Measurements from ENCODE around the gene MTSS2. TPM values are rescaled to one million over a fixed set of nuclear protein-coding genes. Genes with fewer than 3 reads are reported as not detected.

Gene MTSS2
- polyA plus RNA-seq, 1 donor from 2014 or later: 0.06 TPM

DNA sequence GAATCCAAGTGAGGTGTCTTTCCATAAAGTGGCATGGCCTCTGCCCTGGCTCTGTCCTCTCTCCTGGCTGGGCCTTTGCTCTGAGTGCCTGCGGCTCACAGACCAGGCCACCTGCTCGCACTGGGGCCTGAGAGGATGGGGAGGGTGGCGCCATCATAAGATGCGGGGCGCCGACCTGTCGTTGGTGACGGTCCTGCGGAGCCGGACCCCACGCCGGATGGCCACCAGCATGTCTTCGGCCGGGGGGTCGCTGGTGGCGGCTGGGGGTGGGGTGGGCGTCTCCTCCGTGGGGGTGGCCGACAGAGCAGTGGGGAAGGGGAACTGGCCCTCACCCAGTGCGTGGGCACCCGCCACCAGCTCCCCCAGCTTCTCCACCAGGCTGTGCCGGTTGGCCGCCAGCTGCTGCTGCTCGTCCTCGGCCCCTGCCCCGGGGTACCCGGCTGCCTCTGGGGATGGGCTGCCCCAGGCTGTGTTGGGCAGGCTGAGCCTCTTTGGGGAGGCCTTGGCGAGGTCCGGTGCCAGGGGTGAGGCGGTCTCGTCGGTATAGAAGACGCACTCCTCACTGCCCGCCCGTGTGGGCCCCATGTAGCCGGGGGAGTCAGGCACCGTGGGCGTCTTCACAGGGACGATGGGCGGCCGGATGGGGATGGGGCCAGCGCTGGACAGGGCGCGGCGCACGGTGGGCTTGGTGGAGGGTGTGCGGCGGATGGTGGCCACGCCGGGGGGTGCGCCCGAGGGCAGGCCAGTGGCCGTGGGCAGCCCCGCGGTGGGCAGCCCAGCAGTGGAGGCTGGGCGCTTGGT is 22.1 kb downstream of the MTSS2 start:
- H3K27me3 Mint-ChIP-seq: no peaks in the 10 kb centered on the region
- H3K4me1 Mint-ChIP-seq: no peaks in the 10 kb centered on the region
- no peak overlapping the region for H3K27ac Mint-ChIP-seq

DNA sequence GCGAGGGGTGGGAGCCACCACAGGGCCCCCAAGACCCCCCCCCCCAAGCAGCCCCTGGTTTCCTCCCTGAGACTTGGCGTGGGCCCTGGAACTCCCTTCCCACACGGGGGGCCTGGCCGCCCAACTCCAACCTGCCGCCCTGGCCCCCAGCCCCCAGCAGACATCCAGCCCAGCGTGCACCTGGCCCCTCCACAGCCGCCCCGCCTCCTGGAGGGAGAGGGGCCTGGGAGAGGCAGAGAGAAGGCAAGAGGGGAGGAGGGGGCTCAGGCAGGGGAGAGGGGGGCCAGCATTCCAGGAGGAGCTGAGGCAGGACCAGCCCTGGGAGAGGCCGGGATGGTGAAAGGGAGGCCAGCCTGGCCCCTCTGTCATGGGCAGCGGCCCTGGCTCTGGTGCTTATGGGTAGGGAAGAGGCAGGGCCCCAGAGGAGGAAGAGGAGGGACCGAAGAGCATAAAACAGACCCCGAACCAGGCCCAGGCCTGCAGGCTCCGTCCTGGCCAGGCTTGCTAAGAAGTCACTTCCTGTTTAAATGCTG is 22.8 kb downstream of the MTSS2 start:
- H3K9me3 Mint-ChIP-seq: no peaks in the 10 kb centered on the region
- H3K4me1 Mint-ChIP-seq: no peaks in the 10 kb centered on the region
- H3K36me3 Mint-ChIP-seq: peaks cover 7% of the 10 kb centered on the region
- no peak overlapping the region for H3K27ac Mint-ChIP-seq
- no peak overlapping the region for H3K4me3 Mint-ChIP-seq
- no peaks in the 10 kb centered on the region for H3K27me3 Mint-ChIP-seq

More for the DNA sequence above, 22.1 kb downstream of the MTSS2 start:
- H3K4me3 Mint-ChIP-seq: no peak overlapping the region
- peaks cover 7% of the 10 kb centered on the region for H3K36me3 Mint-ChIP-seq
- peaks cover 0 to 2% (median 0%) of the 10 kb centered on the region in 3 donors for H3K9me3 Mint-ChIP-seq

DNA sequence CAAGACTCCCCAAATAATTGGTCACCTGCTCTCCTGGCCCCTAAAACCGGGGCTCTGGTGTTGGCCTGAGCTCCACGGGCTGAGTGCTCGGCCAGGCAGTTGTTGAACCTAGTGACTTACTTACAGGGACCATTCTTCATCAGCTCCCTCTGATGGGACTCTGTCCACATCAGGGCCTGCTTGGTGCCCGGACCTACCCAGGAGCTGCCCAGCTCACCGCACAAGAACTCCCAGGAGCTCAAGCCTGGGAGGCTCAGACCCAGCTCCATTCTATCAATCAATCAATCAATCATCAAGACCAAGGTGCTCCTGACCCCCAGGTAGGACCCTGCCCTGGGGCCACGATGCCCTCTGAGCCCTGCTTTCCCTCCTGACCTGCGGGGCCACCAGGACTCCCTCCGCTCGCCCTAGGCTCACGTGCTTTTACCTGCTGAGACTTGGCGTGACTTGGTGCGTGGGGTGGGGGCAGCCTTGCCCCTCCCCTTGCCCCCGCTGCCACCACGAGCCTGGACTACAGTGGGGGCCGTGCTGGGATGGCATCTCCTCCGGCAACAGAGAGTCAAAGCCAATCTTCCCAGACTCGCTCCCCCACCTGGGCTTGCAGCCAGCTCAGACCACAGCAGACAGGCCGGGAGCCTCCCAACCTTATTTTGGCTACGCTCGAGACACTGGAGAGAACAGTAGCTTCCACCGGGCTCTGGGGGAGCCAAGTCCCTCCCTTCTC is 23.8 kb downstream of the MTSS2 start:
- Mint-ChIP-seq H3K4me3 (no peak overlapping the region), H3K9me3 (no peaks in the 10 kb centered on the region), H3K36me3 (peaks cover 7% of the 10 kb centered on the region), H3K27ac (no peak overlapping the region), H3K4me1 (no peaks in the 10 kb centered on the region), H3K27me3 (no peaks in the 10 kb centered on the region)

DNA sequence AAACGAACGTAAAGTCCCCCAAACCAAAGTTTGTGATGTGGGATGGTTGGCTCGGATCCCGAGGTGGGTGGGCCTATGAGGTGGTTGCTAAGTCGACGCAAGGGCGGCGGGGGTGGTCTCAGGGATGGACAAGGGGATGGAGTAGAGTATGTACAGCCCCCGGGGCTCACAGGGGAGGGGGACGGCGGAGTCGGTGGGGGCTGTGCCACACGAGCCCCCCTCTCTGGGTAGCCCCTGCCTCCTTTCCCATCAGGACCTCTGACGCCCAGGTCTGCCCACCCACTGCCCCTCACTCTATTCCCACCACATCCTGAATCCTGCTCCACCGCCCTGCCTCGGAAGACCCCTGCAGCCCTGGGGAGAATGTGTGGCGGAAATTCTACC is 24.3 kb downstream of the MTSS2 start:
- H3K27ac Mint-ChIP-seq: no peak overlapping the region
- H3K9me3 Mint-ChIP-seq: no peaks in the 10 kb centered on the region
- peaks cover 7% of the 10 kb centered on the region for H3K36me3 Mint-ChIP-seq
- no peaks in the 10 kb centered on the region for H3K4me1 Mint-ChIP-seq
- no peak overlapping the region for H3K4me3 Mint-ChIP-seq
- no peaks in the 10 kb centered on the region for H3K27me3 Mint-ChIP-seq

DNA sequence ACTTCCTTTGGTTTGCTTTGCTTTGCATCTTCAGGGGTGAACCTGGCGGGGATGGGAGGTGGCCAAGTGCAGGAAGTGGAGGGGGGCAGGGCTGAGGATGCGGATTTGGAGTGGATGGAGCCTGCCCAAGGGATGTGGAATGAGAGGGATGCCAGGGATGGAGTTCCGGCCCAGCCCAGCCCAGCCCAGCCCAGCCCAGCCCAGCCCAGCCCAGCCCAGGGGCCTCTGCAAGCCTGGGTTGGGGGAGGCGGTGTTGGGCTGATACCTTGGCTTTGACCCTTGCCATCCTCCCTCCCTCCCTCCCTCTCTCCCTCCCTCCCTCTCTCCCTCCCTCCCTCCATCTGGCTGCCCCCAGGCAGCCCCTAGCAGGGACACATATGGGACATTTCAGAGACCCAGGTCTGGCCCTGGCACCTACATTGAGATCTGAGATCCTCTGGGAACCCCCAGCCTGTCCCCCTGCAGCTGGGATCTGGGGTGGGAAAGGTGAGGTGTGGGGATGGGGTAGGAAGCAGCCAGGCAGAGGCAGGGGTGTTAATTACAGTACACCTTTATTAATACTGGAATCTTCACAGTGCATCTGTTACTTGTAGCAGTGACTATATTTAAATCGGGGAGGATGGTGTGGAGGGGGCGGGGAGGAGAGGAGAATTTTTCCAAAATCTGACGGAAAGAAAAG is 25.0 kb downstream of the MTSS2 start:
- no peaks in the 10 kb centered on the region for H3K27me3 Mint-ChIP-seq
- peaks cover 5% of the 10 kb centered on the region for H3K36me3 Mint-ChIP-seq
- H3K9me3 Mint-ChIP-seq: no peaks in the 10 kb centered on the region
- no peaks in the 10 kb centered on the region for H3K4me1 Mint-ChIP-seq
- H3K27ac Mint-ChIP-seq: no peak overlapping the region
- H3K4me3 Mint-ChIP-seq: no peak overlapping the region

DNA sequence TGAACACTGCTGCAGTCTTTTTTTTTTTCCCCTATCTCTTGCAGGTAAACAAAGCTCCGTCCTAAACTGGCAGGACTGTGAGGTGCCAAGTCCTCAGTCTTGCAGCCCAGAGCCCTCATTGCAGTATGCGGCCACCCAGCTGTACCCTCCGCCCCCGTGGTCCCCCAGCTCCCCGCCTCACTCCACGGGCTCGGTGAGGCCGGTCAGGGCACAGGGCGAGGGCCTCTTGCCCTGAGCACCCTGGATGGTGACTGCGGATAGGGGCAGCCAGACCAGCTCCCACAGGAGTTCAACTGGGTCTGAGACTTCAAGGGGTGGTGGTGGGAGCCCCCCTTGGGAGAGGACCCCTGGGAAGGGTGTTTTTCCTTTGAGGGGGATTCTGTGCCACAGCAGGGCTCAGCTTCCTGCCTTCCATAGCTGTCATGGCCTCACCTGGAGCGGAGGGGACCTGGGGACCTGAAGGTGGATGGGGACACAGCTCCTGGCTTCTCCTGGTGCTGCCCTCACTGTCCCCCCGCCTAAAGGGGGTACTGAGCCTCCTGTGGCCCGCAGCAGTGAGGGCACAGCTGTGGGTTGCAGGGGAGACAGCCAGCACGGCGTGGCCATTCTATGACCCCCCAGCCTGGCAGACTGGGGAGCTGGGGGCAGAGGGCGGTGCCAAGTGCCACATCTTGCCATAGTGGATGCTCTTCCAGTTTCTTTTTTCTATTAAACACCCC is 25.7 kb downstream of the MTSS2 start:
- Mint-ChIP-seq H3K4me1 (no peaks in the 10 kb centered on the region), H3K27ac (no peak overlapping the region)

DNA sequence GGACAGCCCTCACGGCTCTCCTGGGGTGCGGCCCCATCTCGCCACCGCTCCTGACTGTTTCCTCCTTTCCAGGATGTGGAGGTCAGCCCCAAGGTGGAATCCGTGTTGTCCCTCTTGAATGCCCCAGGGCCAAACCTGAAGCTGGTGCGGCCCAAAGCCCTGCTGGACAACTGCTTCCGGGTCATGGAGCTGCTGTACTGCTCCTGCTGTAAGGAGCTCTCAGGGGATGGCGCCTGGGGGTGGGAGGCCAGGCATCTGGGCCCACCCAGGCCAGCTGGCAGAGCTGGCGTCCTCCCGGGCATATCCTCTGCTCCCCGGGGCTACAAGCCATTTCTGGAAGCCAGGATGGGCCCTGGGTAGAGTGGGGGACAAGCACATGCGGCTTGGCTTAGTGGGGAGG is 26.3 kb downstream of the MTSS2 start:
- Mint-ChIP-seq H3K4me3 (no peak overlapping the region), H3K36me3 (peaks cover 2% of the 10 kb centered on the region), H3K27me3 (no peaks in the 10 kb centered on the region), H3K4me1 (no peaks in the 10 kb centered on the region), H3K9me3 (no peaks in the 10 kb centered on the region), H3K27ac (no peak overlapping the region)

More for the DNA sequence above, 25.7 kb downstream of the MTSS2 start:
- Mint-ChIP-seq H3K9me3 (no peaks in the 10 kb centered on the region), H3K4me3 (no peak overlapping the region), H3K27me3 (no peaks in the 10 kb centered on the region), H3K36me3 (peaks cover 2% of the 10 kb centered on the region)

DNA sequence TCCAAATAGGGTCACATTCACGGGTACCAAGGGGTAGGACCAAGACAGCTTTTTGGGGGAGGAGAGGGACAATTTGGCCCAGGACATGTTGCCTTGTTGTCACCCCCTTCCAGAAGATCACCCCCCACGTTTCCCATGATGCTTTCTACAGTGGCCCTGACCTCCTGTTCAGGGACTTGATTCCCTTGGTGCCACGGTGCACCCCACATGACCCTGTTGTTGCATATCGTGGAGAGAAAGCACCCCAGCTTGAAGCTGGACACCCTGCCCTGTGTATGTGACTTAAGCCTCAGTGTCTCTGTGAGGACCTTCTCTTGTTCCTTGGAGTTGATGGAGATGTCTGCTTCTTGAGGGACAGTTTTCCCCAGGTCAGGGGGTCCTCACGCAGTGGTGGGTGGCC is 26.9 kb downstream of the MTSS2 start:
- Mint-ChIP-seq H3K4me3 (no peak overlapping the region), H3K27ac (no peak overlapping the region), H3K4me1 (peaks cover 0 to 1% (median 0%) of the 10 kb centered on the region in 3 donors), H3K27me3 (no peaks in the 10 kb centered on the region), H3K9me3 (no peaks in the 10 kb centered on the region), H3K36me3 (no peaks in the 10 kb centered on the region)

DNA sequence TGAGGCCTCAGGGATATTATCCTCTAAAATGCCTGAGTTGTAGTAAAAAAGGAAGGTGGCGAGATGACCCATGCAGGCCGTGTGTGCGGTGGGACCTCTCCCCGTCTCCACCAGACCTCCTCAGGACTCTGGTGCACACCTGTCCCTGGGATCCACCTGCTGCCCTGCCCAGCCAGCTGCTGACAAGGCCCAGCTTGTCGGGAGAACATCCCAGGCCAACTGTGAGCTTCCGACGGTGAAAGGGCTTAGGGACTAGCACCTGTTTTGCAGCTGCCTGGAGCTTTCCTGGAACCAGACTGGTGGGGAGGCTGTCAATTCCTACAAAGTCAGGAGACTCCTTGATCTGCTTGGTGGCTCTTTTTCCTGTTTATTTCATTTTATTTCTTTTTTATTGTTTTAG is 27.9 kb downstream of the MTSS2 start:
- H3K36me3 Mint-ChIP-seq: no peaks in the 10 kb centered on the region
- H3K27me3 Mint-ChIP-seq: peaks cover 1% of the 10 kb centered on the region
- H3K4me3 Mint-ChIP-seq: no peak overlapping the region
- H3K4me1 Mint-ChIP-seq: peaks cover 0 to 5% (median 3%) of the 10 kb centered on the region in 3 donors
- H3K27ac Mint-ChIP-seq: no peak overlapping the region
- no peaks in the 10 kb centered on the region for H3K9me3 Mint-ChIP-seq

DNA sequence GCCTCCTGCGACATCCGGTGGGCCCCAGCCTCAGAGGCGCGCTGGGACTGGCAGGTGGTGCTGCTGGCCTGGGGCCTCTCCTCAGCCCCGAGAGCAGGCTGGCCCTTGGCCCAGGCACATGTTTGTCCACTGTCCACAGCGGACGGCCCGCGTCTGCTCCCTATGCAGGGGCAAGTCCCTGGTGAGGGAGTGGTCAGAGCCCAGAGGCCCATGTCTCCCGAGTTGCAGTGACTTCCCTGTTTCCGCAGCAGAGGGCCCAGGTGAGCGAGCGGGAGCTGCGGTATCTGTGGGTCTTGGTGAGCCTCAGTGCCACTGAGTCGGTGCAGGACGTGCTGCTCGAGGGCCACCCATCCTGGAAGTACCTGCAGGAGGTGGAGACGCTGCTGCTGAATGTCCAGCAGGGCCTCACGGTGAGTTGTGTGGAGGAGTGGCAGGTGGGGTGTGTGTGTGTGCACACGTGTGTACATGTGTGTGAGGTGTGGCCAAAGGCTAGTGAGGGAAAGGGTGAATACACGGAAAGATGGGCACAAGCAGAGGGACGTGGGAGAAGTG is 29.1 kb downstream of the MTSS2 start:
- peaks cover 1% of the 10 kb centered on the region for H3K27me3 Mint-ChIP-seq
- no peak overlapping the region for H3K27ac Mint-ChIP-seq
- no peaks in the 10 kb centered on the region for H3K9me3 Mint-ChIP-seq
- H3K4me1 Mint-ChIP-seq: peaks cover 0 to 5% (median 3%) of the 10 kb centered on the region in 3 donors
- H3K4me3 Mint-ChIP-seq: no peak overlapping the region
- no peaks in the 10 kb centered on the region for H3K36me3 Mint-ChIP-seq

DNA sequence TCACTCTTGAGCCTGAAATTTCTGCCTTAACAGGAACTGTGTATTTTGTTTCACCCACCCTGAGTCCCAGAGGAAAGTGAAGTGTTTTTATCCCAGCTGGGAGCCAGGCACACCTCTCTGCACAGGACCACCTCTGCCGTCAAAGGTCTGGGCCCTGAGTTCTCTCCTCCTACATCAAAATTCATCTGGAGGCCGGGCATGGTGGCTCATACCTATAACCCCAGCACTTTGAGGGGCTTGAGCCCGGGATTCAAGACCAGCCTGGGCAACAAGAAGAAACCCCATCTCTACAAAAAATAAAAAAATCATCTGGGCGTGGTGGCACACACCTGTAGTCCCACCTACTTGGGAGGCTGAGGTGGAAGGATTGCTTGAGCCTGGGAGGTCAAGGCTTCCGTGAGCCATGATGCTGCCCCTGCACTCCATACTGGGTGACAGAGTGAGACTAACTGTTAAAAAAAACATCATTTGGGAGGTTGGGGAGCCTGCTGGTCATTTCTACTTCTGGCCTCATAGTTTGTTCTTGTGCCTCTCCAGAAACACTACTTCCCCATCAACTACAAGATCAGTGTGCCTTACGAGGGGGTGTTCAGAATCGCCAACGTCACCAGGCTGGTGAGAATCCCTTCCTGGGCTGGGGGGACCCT is 29.7 kb downstream of the MTSS2 start:
- no peaks in the 10 kb centered on the region for H3K36me3 Mint-ChIP-seq
- H3K9me3 Mint-ChIP-seq: no peaks in the 10 kb centered on the region
- H3K4me1 Mint-ChIP-seq: peaks cover 0 to 5% (median 3%) of the 10 kb centered on the region in 3 donors
- no peak overlapping the region for H3K4me3 Mint-ChIP-seq
- H3K27ac Mint-ChIP-seq: no peak overlapping the region
- peaks cover 3% of the 10 kb centered on the region for H3K27me3 Mint-ChIP-seq

DNA sequence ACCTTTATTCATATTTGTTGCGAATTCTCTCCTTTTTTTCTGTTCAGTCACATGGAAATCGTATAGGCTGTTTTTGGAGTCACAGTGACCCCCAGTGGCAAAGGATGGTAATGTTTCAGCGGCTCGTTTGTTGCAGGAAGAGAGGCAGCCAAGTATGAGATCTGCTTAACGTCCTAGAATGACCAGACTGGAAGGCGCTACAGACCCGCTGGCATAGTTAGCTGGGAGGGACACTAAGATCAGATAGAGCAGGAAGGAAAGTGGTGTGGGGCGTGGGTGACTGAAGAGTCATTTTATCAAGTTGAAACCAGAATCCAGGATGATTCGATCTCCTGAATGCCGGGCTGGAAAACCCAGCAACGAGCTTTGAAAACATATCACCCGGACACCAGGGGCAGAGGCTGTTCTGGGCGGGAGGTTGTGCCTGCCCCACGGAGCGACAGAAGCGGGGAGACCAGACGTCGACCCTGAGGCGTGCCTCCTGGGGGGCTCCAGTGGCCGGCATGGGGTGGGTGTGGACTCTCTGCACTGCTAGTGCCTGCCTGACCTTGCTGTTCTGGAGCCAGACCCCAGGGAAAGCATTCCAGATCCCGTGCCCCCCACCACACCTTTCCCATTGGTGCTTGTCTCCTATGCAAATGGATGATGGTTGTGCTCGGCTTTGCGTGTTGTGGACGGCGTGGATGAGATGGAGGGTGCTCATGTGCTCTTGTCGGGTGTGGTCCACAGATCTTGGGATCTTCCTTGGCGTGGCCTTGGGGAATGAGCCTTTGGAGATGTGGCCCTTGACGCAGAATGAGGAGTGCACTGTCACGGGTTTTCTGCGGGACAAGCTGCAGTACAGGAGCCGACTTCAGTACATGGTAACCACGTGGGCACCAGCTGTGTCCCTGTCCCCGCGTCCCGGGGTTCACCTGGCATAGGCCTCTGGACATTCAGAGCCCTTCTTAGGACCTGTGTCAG is 31.8 kb downstream of the MTSS2 start:
- Mint-ChIP-seq H3K9me3 (no peaks in the 10 kb centered on the region), H3K4me3 (peak overlapping the region in 3 of 4 donors; percentile 60 to 87 (median 86)), H3K27ac (no peak overlapping the region), H3K36me3 (no peaks in the 10 kb centered on the region), H3K27me3 (peaks cover 3% of the 10 kb centered on the region), H3K4me1 (peaks cover 0 to 5% (median 4%) of the 10 kb centered on the region in 3 donors)

DNA sequence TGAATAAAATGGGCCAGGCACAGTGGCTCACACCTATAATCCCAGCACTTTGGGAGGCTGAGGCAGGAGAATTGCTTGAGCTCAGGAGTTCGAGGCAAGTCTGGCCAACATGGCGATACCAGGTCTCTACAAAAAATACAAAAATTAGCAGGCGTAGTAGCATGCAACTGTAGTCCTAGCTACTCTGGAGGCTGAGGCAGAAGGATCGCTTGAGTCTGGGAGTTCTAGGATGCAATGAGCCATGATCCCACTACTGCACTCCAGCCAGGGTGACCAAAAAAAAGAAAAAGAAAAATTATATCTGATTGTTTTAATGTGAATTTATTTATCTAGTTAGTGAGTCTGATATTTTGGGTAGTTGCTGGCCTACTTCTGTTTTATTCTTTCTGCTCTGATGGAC is 32.4 kb downstream of the MTSS2 start:
- Mint-ChIP-seq H3K27me3 (peaks cover 3% of the 10 kb centered on the region), H3K4me1 (peaks cover 0 to 5% (median 5%) of the 10 kb centered on the region in 3 donors), H3K27ac (no peak overlapping the region), H3K4me3 (peak overlapping the region in 1 of 4 donors; percentile 60), H3K36me3 (no peaks in the 10 kb centered on the region), H3K9me3 (no peaks in the 10 kb centered on the region)

Measured in IgD-negative memory B cell (primary cell).